Mucosa of gallbladder (tissue), 1 donor: Measurements from ENCODE around the gene SLC66A2. TPM values are rescaled to one million over a fixed set of nuclear protein-coding genes. Genes with fewer than 3 reads are reported as not detected.

ENCODE experiments used
- DNase-seq: peaks from one replicate; pipeline ENCODE4 v3.0.0-alpha.2; 2020; ENCODE audit warnings: low spot score
- total RNA-seq: library from RNA; stranded (reverse); gene quantifications from one replicate; pipeline ENCODE4 v1.2.1, GENCODE V29; 2021
- donor health status: DM: no; HTN: no; CAD: no.

Gene SLC66A2
- total RNA-seq, 1 donor from 2014 or later: 61.3 TPM

GRCh38 chr18:79904357-79905147 is 46.9 kb downstream of the SLC66A2 start:
- peak; percentile 9 for DNase-seq

GRCh38 chr18:79903787-79904356 is 47.6 kb downstream of the SLC66A2 start:
- no peak for DNase-seq

GRCh38 chr18:79903071-79903635 is 48.3 kb downstream of the SLC66A2 start:
- peak; percentile 8 for DNase-seq

GRCh38 chr18:79902640-79903039 is 48.8 kb downstream of the SLC66A2 start:
- DNase-seq: peak; percentile 8

GRCh38 chr18:79902075-79902474 is 49.4 kb downstream of the SLC66A2 start:
- DNase-seq: peak; percentile 7

- peak; percentile 6 for DNase-seq
Measured at GRCh38 chr18:79901665-79902064, 49.8 kb downstream of the SLC66A2 start.

GRCh38 chr18:79900610-79901570 is 50.6 kb downstream of the SLC66A2 start:
- peak; percentile 9 for DNase-seq

GRCh38 chr18:79899609-79900445 is 51.6 kb downstream of the SLC66A2 start:
- DNase-seq: peak; percentile 6

- no peak for DNase-seq
Measured at GRCh38 chr18:79898952-79899608, 52.4 kb downstream of the SLC66A2 start.

GRCh38 chr18:79897940-79898625 is 53.4 kb downstream of the SLC66A2 start:
- no peak for DNase-seq

- no peak for DNase-seq
Measured at GRCh38 chr18:79896738-79897137, 54.7 kb downstream of the SLC66A2 start.

- DNase-seq: no peak
Measured at GRCh38 chr18:79890674-79891073, 60.8 kb downstream of the SLC66A2 start.

GRCh38 chr18:79889569-79889968 is 61.9 kb downstream of the SLC66A2 start:
- no peak for DNase-seq

- no peak for DNase-seq
Measured at GRCh38 chr18:79888016-79888415, 63.4 kb downstream of the SLC66A2 start.

- DNase-seq: no peak
Measured at GRCh38 chr18:79887181-79888000, 64.1 kb downstream of the SLC66A2 start.

- no peak for DNase-seq
Measured at GRCh38 chr18:79884963-79885728, 66.3 kb downstream of the SLC66A2 start.

GRCh38 chr18:79884294-79884962 is 67.0 kb downstream of the SLC66A2 start:
- DNase-seq: no peak
